ENCODE results near the gene C10orf90. TPM values are rescaled to one million over a fixed set of nuclear protein-coding genes. Genes with fewer than 3 reads are reported as not detected.

Gene C10orf90
- total and polyA plus RNA-seq, 2 donors (not counting 3 experiments of a cell fraction or from before 2014, with no cell fraction given) = not detected

DNA sequence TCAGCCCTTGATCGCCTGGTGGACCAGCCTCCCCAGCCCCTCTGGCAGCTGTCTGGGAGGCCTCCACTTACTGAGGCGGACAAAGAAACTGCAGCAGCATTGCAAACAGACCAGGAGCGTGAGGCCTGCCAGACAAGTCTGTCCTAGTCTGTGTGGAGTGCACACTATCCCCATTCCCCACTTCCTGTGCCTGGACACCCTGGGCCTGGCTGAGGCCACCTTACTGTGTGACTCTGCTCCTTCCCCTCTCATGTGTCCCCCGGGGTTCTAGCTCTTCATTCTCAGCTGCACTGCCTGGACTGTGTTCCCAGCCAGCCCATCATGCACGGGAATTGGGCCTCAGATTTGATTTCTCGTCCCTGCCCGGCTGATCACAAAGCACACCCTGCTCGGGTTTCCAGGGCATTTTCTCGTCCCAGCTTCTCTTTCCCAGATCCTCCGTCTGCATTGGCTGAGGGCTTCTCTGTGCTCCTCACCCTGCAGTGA, 16.7 kb upstream of the C10orf90 start:
- H3K36me3 ChIP-seq (ENCODE audit: control insufficient read depth in 2 of 2, extremely low read depth in 1 of 2, insufficient read depth in 2 of 2, low read length in 2 of 2) = no peaks in the 10 kb centered on the region
- no peak for FAIRE-seq
- no peaks in the 10 kb centered on the region for H3K79me2 ChIP-seq (ENCODE audit: control insufficient read depth, insufficient read depth, low read length)
- H3K9me1 ChIP-seq (replicated peaks; ENCODE audit: control insufficient read depth, extremely low read depth, insufficient read depth, low read length) = no peaks in the 10 kb centered on the region
- no peaks in the 10 kb centered on the region for H3K4me1 ChIP-seq (ENCODE audit: control insufficient read depth, extremely low read depth, insufficient read depth, low read length)
- H3K27ac ChIP-seq (ENCODE audit: insufficient read depth, low read depth, low read length) = no peak overlapping the region
- H4K20me1 ChIP-seq (replicated peaks; ENCODE audit: control insufficient read depth, extremely low read depth, insufficient read depth, low read length) = no peaks in the 10 kb centered on the region
- H3K27me3 ChIP-seq (ENCODE audit: control insufficient read depth in 2 of 2, insufficient read depth in 2 of 2, low read length in 2 of 2) = no peaks in the 10 kb centered on the region
- dilution Hi-C loops (cut with MboI; ENCODE audit: extremely low pct_ligation_motif_present, low sequenced_read_pairs) = no loop called here
- H2AFZ ChIP-seq (ENCODE audit: low read depth, low read length) = no peak overlapping the region
- no peak overlapping the region for H3K9ac ChIP-seq (replicated peaks; ENCODE audit: extremely low read depth, insufficient read depth, low read length)
- no peaks in the 10 kb centered on the region for H3K9me3 ChIP-seq (replicated peaks; ENCODE audit: control insufficient read depth, insufficient read depth, low read length)
- no TSS peak for BruUV-seq (replicated peaks)
- no peak for DNase-seq (ENCODE audit: low read depth, low spot score)
- intact Hi-C loops (cut with micrococcal nuclease) = no loop called here
- no peak overlapping the region for H3K4me3 ChIP-seq (replicated peaks in 1 of 3; ENCODE audit: insufficient read depth in 1 of 3, low read depth in 1 of 3, low read length in 3 of 3)
- ChIA-PET POLR2A (no interaction called here), CTCF (no interaction called here)
- H3K4me2 ChIP-seq (ENCODE audit: insufficient read depth, low read length) = no peak overlapping the region
- TF ChIP-seq POLR2AphosphoS5 (IDR thresholded peaks at IDR 0.05; ENCODE audit: insufficient read depth, low read depth, low read length) (no peak), EZH2 (IDR thresholded peaks at IDR 0.05; ENCODE audit: borderline replicate concordance, low read depth, low read length, severe bottlenecking) (no peak), POLR2A (IDR thresholded peaks at IDR 0.05; ENCODE audit: low read depth, low read length) (no peak), JUN (IDR thresholded peaks at IDR 0.05; ENCODE audit: borderline replicate concordance, insufficient read depth, insufficient read length, low read depth) (no peak), GATA2 (IDR thresholded peaks at IDR 0.05; ENCODE audit: insufficient read depth, insufficient read length, low read depth, low read length) (no peak), FOS (IDR thresholded peaks at IDR 0.05; ENCODE audit: borderline replicate concordance, insufficient read depth, low read length) (no peak)
- TF ChIP-seq, protein P1, sequence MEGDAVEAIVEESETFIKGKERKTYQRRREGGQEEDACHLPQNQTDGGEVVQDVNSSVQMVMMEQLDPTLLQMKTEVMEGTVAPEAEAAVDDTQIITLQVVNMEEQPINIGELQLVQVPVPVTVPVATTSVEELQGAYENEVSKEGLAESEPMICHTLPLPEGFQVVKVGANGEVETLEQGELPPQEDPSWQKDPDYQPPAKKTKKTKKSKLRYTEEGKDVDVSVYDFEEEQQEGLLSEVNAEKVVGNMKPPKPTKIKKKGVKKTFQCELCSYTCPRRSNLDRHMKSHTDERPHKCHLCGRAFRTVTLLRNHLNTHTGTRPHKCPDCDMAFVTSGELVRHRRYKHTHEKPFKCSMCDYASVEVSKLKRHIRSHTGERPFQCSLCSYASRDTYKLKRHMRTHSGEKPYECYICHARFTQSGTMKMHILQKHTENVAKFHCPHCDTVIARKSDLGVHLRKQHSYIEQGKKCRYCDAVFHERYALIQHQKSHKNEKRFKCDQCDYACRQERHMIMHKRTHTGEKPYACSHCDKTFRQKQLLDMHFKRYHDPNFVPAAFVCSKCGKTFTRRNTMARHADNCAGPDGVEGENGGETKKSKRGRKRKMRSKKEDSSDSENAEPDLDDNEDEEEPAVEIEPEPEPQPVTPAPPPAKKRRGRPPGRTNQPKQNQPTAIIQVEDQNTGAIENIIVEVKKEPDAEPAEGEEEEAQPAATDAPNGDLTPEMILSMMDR (IDR thresholded peaks at IDR 0.05; ENCODE audit: extremely low read depth in 1 of 2, insufficient read depth in 1 of 2, low read depth in 1 of 2, low read length in 2 of 2) = no peak
- TF ChIP-seq, protein P2, sequence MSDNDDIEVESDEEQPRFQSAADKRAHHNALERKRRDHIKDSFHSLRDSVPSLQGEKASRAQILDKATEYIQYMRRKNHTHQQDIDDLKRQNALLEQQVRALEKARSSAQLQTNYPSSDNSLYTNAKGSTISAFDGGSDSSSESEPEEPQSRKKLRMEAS (IDR thresholded peaks at IDR 0.05; ENCODE audit: insufficient read depth, insufficient read length) = no peak
